Measurements from ENCODE around the gene IL12RB2.
A peak's percentile ranks its signal among the peaks of the same experiment; 100 is the strongest.
"Not testable (repeated sequence)": the region's sequence is repeated elsewhere in the genome, so short reads cannot be mapped to it uniquely, and the experiment has no call there.

Gene IL12RB2

GRCh38 chr1:67404212-67404620 lies 96.5 kb downstream of the IL12RB2 start:
- peak; percentile 32 for DNase-seq

DNA sequence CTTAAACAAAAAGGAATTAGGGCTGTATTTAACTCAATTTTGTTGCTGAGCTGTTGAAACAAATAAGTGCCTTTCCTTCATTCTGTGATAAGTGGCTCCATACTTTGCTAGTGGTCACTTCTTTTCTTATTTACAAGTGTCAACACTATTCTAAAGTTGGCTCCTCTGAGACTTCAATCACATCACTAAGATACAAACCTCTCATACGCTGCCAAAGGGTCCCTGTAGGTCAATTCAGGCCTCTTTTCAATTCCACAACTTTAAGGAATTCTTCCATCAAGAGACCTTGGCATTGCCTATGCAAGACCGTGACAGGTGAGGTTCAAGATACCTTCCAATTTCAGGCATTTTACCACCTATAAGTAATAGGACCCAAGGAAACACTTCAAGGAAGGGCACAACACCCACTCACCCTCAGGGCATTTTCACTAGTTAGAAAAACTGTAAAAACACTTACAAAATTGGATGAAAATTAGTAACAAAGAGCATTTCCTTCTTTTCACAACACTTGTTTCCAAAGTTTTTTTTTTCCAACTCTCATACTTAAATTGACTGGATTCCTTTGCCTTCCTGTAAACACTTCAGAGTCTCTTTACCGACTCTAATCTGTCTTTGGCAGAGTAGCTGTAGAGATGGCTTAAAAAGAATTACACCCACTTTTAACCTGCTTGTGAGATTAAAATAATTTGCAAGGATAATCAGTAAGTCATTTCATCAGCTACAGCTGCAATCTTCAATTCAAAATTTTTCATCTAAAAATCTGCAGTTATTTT lies 98.0 kb downstream of the IL12RB2 start:
- DNase-seq = no peak

GRCh38 chr1:67407498-67407897 lies 99.8 kb downstream of the IL12RB2 start:
- DNase-seq = no peak

DNA sequence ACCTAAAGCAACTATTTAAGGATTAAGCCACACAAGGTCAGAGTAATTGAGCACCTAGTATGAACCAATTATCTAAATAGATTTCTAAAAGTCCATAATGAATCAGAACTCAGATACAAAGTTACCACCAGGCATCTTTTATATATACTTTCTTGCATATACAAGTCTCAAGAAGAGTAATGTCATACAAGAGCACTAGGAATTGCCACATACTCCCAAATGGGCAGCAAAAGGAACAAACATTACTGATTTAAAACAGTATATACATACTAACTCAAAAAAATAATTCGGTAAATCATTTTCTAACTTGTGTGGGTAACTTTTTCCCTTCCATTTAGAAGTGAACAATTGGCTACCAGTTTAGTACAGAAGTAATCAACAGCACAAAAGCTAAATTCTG lies 100.5 kb downstream of the IL12RB2 start:
- no peak for DNase-seq

DNA sequence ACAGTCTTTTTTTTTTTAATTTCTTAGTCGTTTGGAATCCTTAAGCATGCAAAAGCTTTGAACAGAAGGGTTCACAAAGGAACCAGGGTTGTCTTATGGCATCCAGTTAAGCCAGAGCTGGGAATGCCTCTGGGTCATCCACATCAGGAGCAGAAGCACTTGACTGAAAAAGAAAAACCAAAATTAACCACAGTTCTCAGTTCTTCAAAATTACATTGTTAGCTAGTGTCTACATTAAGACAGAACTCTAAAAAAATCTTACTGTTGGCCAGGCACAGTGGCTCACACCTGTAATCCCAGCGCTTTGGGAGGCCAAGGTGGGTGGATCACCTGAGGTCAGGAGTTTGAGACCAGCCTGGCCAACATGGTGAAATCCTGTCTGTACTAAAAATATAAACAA lies 105.4 kb downstream of the IL12RB2 start:
- not testable (repeated sequence) for DNase-seq

GRCh38 chr1:67414574-67414973 lies 106.9 kb downstream of the IL12RB2 start:
- DNase-seq = no peak

GRCh38 chr1:67415041-67415440 lies 107.4 kb downstream of the IL12RB2 start:
- no peak for DNase-seq

GRCh38 chr1:67417733-67418132 lies 110.1 kb downstream of the IL12RB2 start:
- DNase-seq = not testable (repeated sequence)

DNA sequence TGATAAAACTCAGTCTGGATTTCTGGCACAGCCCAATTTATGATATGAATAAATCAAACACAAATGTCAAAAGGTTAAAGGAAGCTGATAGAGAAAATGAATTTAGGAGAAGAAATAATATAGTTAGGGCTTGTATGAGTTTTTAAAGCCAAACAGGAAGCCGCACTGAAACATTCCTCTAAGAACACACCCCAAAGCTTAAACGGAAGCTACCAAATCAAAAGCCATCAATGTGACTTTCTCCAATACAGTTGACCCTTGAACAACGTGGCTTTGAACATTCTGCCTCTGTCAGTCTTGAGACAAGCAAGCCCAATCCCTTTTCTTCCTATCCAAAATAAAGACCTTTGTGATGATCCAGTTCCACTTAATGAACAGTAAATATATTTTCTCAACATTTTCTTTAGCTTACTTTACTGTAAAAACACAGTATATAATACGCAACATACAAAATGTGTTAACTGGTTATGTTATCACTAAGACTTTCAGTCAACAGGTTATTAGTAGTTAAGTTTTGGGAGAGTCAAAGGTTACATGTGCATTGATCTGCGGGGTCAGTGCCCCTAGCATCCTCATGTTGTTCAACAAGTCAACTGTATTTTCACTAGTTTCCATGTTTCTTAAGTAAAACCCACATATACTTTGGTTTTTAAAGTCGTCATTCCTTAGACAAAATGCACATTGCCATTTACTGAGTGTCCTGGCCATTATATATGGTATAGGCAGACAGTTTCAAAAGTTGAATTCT lies 111.3 kb downstream of the IL12RB2 start:
- no peak for DNase-seq

DNA sequence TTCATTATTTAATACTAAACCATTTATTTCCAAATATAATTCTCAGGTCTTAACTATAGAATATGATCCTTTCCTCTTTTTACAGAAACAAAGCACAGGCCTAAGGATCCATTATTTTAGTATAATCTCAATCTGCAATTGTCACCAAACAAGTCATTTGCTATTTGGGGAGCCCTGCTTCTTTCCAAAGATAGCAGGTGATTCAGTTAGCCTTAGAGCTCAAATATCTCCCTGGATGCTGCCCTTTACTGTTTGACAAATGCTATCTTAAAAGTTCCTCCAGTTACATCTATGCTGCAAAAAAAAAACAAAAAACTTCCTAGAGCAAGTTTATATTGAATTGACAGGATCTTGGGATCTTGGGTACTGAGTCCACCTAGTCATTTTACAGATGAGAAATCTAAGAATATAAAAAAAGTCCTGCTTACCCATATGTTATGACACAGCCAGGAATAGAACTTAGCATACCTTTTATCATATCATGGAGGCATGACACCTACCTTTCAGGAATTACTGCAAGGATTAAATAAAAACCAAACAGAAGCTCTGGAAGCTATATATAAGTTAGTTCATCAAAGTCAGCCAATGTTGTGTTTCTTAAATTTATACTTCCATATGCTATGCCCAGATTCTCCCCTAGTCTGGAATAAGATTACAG lies 113.3 kb downstream of the IL12RB2 start:
- no peak for DNase-seq

DNA sequence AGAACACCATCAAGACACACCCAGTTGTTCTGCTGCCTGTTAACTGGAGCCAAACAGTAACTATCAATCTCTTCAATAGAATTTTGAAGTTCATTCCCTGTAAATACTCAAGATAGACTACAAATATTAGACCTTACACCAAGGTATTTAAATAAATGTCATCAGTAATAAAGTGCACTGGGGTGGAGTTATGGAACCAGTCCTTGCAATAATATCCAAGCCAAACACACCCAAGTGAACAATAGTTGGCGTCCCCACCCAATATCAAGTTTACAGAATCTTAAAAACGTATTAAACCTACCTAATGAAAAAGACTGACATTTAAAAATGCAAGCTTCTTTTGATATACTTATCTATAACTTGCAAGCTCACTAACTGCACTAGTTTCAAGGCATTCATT lies 119.8 kb downstream of the IL12RB2 start:
- no peak for DNase-seq

DNA sequence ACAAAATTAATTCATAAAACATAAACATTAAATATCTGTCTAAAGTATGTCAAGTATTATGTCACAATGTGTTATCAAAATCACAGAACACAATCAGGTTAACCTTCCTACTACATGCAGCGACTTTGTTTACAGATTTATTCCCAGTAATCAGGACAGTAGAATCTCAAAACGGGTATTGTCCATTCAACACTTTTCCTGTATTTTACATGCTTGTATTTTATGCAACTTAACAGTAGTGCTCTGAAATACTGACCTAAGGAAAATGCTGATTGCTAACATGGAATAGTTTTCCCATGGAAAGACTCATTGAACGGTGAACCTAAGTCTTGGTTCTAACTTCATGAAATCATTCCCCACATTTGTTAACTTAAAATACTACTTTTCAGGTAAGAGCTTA lies 120.3 kb downstream of the IL12RB2 start:
- DNase-seq = no peak

DNA sequence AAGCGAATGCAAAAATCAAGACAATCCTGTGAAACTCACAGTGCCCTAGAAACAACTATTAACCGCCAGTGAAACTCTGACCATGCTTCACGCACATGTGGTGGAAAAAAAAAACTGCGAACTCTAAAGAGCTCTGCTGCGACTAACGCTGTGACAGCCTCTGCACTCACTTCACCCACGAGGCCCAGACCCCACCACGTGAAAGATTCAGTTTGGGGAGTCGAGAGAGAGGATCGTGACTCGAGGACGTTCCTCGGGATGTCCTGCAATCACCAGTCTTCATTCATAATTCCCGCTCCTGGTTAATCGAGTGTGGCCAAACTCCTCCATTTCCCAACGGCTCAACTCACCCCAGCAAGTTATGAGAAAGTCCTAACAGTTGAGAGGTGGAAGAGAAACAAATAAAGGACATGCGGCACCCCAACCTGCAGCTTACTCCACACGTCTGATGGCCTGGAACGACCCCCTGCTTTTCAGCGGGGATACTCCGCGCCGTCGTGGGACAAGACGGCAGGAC lies 121.4 kb downstream of the IL12RB2 start:
- DNase-seq = no peak

- no peak for DNase-seq
Measured at GRCh38 chr1:67429528-67430357, 122.1 kb downstream of the IL12RB2 start.

DNA sequence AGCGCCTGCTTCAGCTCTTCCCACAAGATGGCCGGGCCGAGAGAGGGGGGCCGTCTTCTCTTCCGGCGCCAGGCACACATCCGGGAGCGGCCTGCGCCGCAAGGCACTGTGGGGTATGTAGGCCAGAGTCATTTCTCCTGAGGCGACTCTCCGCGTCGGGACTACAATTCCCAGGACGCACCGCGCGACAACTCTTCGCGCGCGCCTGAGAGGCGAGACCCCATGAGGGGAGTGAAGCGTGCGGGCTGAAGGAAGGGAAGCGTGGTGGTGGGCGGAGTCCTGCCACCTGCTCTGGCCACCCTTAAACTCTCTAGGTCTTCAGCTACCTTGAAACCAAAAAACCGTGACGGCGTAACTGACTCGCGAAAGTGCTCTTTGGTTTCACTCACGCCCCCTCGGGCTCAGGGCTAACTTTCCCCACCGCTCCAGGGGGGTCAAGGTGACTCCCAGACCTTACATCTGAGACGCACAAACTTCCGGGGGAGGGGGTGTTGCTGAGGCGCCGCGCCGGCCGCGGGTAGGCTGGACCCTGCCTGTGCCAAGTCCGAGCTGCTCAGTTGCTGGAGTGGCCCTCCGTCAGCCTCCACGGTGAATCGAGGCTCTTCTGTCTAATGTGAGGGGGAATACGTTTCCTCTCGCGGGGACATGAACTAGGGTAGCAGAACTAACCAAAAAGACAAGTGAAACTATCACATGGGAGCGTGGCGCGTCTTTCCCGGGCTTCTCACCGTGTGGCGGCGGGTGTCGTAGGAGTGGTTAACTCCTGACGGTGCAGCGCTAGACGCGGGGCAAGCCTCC lies 122.9 kb downstream of the IL12RB2 start, which contains the start of gene SERBP1:
Gene SERBP1, minus strand, starts transcription at position 45 of the 798 bp plus-strand sequence. CDS start 102 bp downstream, outside the sequence.
- peak; percentile 97 for DNase-seq

DNA sequence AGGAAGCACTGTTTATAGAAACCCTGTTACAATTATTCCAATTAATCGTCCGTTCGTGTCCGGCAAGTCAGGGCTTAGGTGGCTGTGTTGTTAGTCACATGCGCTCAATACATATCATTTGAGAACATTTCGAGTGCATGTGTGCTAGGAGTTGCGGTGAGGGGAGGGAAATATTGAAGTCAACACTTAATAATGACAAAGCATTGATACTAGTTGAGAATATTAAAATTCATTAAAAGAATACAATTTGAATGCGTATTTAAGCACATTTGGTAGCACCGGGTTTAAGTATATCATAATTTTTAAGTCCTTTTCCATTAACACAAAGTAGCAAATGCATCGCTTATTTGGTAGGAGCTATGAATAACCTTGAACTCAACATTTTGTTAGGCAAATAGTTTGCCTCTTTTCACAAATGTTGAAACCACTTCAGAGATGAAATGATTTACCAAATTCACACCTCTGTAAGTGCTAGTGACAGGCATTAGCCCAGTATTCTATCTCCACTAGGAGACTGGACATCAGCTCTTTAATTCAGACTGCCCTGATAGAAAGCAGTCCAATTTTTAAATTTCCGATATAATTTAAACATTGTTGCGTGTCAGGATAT lies 123.6 kb downstream of the IL12RB2 start:
- no peak for DNase-seq

GRCh38 chr1:67431869-67432578 lies 124.4 kb downstream of the IL12RB2 start:
- DNase-seq = no peak

- DNase-seq = no peak
Measured at GRCh38 chr1:67432745-67433144, 125.1 kb downstream of the IL12RB2 start.

DNA sequence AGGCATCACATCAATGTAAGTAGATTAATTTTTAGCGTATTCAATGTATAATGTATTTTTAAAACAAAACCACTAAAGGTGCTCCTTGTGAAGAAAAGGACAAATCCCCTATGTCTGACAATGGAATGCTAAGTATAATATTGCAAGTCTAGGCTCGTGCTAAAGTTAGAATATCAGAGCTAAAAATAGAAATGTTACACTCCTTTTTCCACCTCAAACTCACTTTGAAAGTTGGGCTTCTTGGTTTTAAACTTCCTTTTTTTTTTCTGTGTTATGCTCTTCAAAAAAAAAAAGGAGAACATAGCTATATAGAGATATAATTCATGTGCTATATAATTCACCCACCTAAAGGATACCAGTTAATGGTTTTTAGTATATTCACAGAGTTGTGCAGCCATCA lies 126.2 kb downstream of the IL12RB2 start:
- no peak for DNase-seq

- DNase-seq = no peak
Measured at GRCh38 chr1:67434491-67434890, 126.8 kb downstream of the IL12RB2 start.

Measured in NCI-H226 (cell line).